HEK293 (cell line): ENCODE results near the gene CEP350.

ENCODE experiments used
- CTCF ChIA-PET: fragments of 350-600 bp; formaldehyde crosslinking; extraction: SDS; loops from one replicate; lab custom pipeline; 2021; ENCODE audit warnings: antibody characterized with exemption; lab: Yijun Ruan, JAX
- POLR2A ChIA-PET: fragments of 300-600 bp; formaldehyde crosslinking; extraction: SDS; loops from one replicate; lab custom pipeline; 2020; ENCODE audit warnings: antibody characterized with exemption, inconsistent platforms; lab: Yijun Ruan, JAX
- H3K27ac ChIP-seq: fragments of 200-500 bp; sonication (Bioruptor generic); 2 replicates; pipeline ENCODE4 v1.5.1; 2014; ENCODE audit warnings: low read depth, low read length, control low read depth, inconsistent platforms; ENCODE audit errors: extremely low read depth
- H3K36me3 ChIP-seq, 2 experiments: fragments of 200-500 bp in 1 of 2; sonication (Bioruptor generic) in 1 of 2; 1 replicate in 1 of 2; 2 replicates in 1 of 2; pipeline ENCODE4 v1.5.1; 2014 to 2017; ENCODE audit warnings: inconsistent platforms in 2 of 2, low read length in 2 of 2; ENCODE audit not compliant: control insufficient read depth in 2 of 2, insufficient read depth in 1 of 2
- H3K4me1 ChIP-seq: fragments of 200-500 bp; sonication (Bioruptor generic); 2 replicates; pipeline ENCODE4 v1.5.1; 2014; ENCODE audit warnings: mild to moderate bottlenecking, low read length, inconsistent platforms; ENCODE audit not compliant: control insufficient read depth, insufficient read depth
- H3K4me3 ChIP-seq: 2 replicates; pipeline ENCODE4 v1.5.1; 2011; ENCODE audit warnings: low read depth, mild to moderate bottlenecking, control low read depth, low read length, moderate library complexity
- H3K9me3 ChIP-seq: fragments of 200-500 bp; sonication (Bioruptor generic); 2 replicates; pipeline ENCODE4 v1.5.1; 2014; ENCODE audit warnings: low read depth, low read length, inconsistent platforms; ENCODE audit not compliant: control insufficient read depth, insufficient read depth
- ATF2 ChIP-seq: fragments of 450-650 bp; formaldehyde crosslinking; IDR thresholded peaks from 2 replicates; pipeline ENCODE4 v1.5.1; 2016; ENCODE audit warnings: missing biosample characterization, missing genetic modification characterization, low read depth
- CTCF ChIP-seq: fragments of 450-650 bp; formaldehyde crosslinking; IDR thresholded peaks from 2 replicates; pipeline ENCODE4 v1.5.1; 2016; ENCODE audit warnings: missing biosample characterization, missing genetic modification characterization
- GLI4 ChIP-seq: fragments of 450-650 bp; formaldehyde crosslinking; IDR thresholded peaks from 2 replicates; pipeline ENCODE4 v1.5.1; 2016; ENCODE audit warnings: missing biosample characterization, missing genetic modification characterization
- GLIS2 ChIP-seq: fragments of 450-650 bp; formaldehyde crosslinking; IDR thresholded peaks from 2 replicates; pipeline ENCODE4 v1.5.1; 2016; ENCODE audit warnings: missing biosample characterization, missing genetic modification characterization
- KLF16 ChIP-seq: fragments of 450-650 bp; formaldehyde crosslinking; IDR thresholded peaks from 2 replicates; pipeline ENCODE4 v1.5.1; 2017; ENCODE audit warnings: missing biosample characterization, missing genetic modification characterization
- PRDM1 ChIP-seq: fragments of 450-650 bp; formaldehyde crosslinking; IDR thresholded peaks from 2 replicates; pipeline ENCODE4; 2016; ENCODE audit warnings: missing biosample characterization, missing genetic modification characterization
- SP2 ChIP-seq: fragments of 450-650 bp; formaldehyde crosslinking; IDR thresholded peaks from 2 replicates; pipeline ENCODE4 v1.5.1; 2016; ENCODE audit warnings: missing biosample characterization, missing genetic modification characterization
- SP7 ChIP-seq: fragments of 450-650 bp; formaldehyde crosslinking; IDR thresholded peaks from 2 replicates; pipeline ENCODE4 v1.5.1; 2016; ENCODE audit warnings: missing biosample characterization, missing genetic modification characterization
- ZNF112 ChIP-seq: fragments of 450-650 bp; formaldehyde crosslinking; IDR thresholded peaks from 2 replicates; pipeline ENCODE4 v1.5.0; 2017; ENCODE audit warnings: missing biosample characterization, missing genetic modification characterization
- ZNF221 ChIP-seq: fragments of 450-650 bp; formaldehyde crosslinking; IDR thresholded peaks from 2 replicates; pipeline ENCODE4 v1.5.1; 2017; ENCODE audit warnings: missing biosample characterization, missing genetic modification characterization, borderline replicate concordance
- ZNF23 ChIP-seq: fragments of 450-650 bp; formaldehyde crosslinking; IDR thresholded peaks from 2 replicates; pipeline ENCODE4 v1.5.1; 2016; ENCODE audit warnings: missing biosample characterization, missing genetic modification characterization, borderline replicate concordance
- ZNF24 ChIP-seq: fragments of 450-650 bp; formaldehyde crosslinking; IDR thresholded peaks from 2 replicates; pipeline ENCODE4 v1.5.1; 2016; ENCODE audit warnings: missing biosample characterization, missing genetic modification characterization
- ZNF280C ChIP-seq: fragments of 450-650 bp; formaldehyde crosslinking; IDR thresholded peaks from 2 replicates; pipeline ENCODE4 v1.5.1; 2016; ENCODE audit warnings: missing biosample characterization, missing genetic modification characterization
- ZNF394 ChIP-seq: fragments of 450-650 bp; formaldehyde crosslinking; IDR thresholded peaks from 2 replicates; pipeline ENCODE4 v1.5.1; 2016; ENCODE audit warnings: missing biosample characterization, missing genetic modification characterization, mild to moderate bottlenecking, moderate library complexity, borderline replicate concordance
- ZNF629 ChIP-seq: fragments of 450-650 bp; formaldehyde crosslinking; IDR thresholded peaks from 2 replicates; pipeline ENCODE4 v1.5.1; 2017; ENCODE audit warnings: missing biosample characterization, missing genetic modification characterization
- ZNF777 ChIP-seq: fragments of 450-650 bp; formaldehyde crosslinking; IDR thresholded peaks from 2 replicates; pipeline ENCODE4 v1.5.1; 2017; ENCODE audit warnings: missing biosample characterization, missing genetic modification characterization, borderline replicate concordance
- ZNF792 ChIP-seq: fragments of 450-650 bp; formaldehyde crosslinking; IDR thresholded peaks from 2 replicates; pipeline ENCODE4 v1.5.1; 2016; ENCODE audit warnings: missing biosample characterization, missing genetic modification characterization
- ZSCAN23 ChIP-seq: fragments of 450-650 bp; formaldehyde crosslinking; IDR thresholded peaks from 2 replicates; pipeline ENCODE4 v1.5.1; 2016; ENCODE audit warnings: missing biosample characterization, missing genetic modification characterization
- ZSCAN30 ChIP-seq: fragments of 450-650 bp; IDR thresholded peaks from 2 replicates; pipeline ENCODE4 v1.5.1; 2018; ENCODE audit warnings: missing biosample characterization, mild to moderate bottlenecking, missing genetic modification characterization, moderate library complexity
- TF ChIP-seq, protein P1 (sequence below): fragments of 450-650 bp; formaldehyde crosslinking; IDR thresholded peaks from 2 replicates; pipeline ENCODE4 v1.5.1; 2016; ENCODE audit warnings: missing biosample characterization, missing genetic modification characterization

The CEP350 gene

GRCh38 chr1:179921472-179921871 is 33.1 kb upstream of the CEP350 start:
- POLR2A ChIA-PET: interaction anchor here (1.2 kb wide), 1 partner anchor 33 kb away, joined by 4 read pairs; the partner anchor contains the start of gene CEP350
- TF ChIP-seq KLF16 (tag by site-specific recombination) (no peak), ZNF394 (no peak), ZNF221 (tag by site-specific recombination) (no peak), GLIS2 (tag by site-specific recombination) (no peak), ZNF112 (tag by site-specific recombination) (no peak), PRDM1 (tag by site-specific recombination) (peak; percentile 11; the same call in 1 of the 2 replicates), ZNF792 (no peak), GLI4 (no peak), ZNF23 (tag by site-specific recombination) (no peak)
- Histone ChIP-seq H3K9me3 (no peaks in the 10 kb centered on the region), H3K36me3 (peaks cover 0 to 22% of the 10 kb centered on the region in 2 experiments), H3K27ac (no peak overlapping the region), H3K4me1 (peaks cover 12% of the 10 kb centered on the region), H3K4me3 (no peak overlapping the region)
- CTCF ChIA-PET: interaction anchor here (0.8 kb wide), 1 partner anchor 10 kb away, joined by 3 read pairs; no protein-coding TSS in a partner anchor

DNA sequence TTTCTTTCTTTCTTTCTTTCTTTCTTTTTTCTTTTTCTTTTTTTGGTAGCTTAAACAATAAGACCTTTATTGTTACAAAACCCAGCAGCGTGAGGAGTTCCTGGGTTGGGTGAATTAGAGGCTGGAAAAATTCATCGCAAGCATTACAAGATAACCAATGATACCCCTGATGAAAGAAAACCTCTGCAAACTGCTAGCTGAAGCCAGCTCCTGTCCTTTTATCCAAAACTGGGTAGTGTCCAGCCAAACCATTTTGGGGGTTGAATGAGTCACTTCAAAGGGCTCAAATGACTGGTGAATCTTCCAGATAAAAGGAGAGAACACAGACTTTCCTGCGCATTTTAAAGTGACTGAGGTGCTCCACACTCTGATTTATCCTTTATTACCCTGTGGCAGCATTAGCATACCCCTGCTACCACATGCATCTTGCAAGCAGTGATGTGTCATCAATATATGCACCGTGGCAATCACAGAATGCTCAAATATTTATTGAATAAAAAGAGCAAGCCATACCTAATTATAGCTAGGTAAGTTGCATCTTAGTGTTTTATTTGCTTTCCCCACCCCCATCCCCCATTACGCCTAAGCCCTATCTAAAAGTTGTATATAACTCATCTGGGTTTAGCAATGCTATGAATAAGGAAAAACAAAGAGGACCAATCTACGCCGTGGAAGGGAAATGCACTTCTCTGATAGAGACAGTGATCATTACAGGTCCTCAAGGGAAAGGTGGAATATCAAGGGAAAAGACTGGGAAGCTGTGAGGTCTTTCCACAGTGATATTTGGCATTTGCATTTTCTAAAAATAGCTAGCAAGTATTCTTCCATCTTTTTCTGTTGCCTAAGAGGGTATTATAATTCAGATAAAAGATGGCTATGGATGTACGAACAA is 32.4 kb upstream of the CEP350 start:
- peaks cover 12% of the 10 kb centered on the region for H3K4me1 ChIP-seq
- H3K4me3 ChIP-seq: no peak overlapping the region
- no peak for TF ChIP-seq ATF2 (tag by site-specific recombination)
- TF ChIP-seq CTCF: no peak
- no peak for TF ChIP-seq KLF16 (tag by site-specific recombination)
- TF ChIP-seq ZNF280C (tag by site-specific recombination): no peak
- TF ChIP-seq, protein P1, sequence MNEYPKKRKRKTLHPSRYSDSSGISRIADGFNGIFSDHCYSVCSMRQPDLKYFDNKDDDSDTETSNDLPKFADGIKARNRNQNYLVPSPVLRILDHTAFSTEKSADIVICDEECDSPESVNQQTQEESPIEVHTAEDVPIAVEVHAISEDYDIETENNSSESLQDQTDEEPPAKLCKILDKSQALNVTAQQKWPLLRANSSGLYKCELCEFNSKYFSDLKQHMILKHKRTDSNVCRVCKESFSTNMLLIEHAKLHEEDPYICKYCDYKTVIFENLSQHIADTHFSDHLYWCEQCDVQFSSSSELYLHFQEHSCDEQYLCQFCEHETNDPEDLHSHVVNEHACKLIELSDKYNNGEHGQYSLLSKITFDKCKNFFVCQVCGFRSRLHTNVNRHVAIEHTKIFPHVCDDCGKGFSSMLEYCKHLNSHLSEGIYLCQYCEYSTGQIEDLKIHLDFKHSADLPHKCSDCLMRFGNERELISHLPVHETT (tag by site-specific recombination): no peak
- TF ChIP-seq GLI4: no peak
- no peak for TF ChIP-seq ZSCAN23 (tag by site-specific recombination)
- no peak for TF ChIP-seq ZNF24
- TF ChIP-seq ZNF777 (tag by site-specific recombination): no peak
- TF ChIP-seq ZNF629 (tag by site-specific recombination): no peak
- no peak for TF ChIP-seq ZNF23 (tag by site-specific recombination)
- TF ChIP-seq ZSCAN30: no peak
- no peak for TF ChIP-seq SP7
- no peak for TF ChIP-seq SP2 (tag by site-specific recombination)
- CTCF ChIA-PET: interaction anchor here (0.6 to 0.8 kb wide), 2 partner anchors 11 kb away, joined by 3 read pairs; no protein-coding TSS in a partner anchor
- peaks cover 0 to 22% of the 10 kb centered on the region in 2 experiments for H3K36me3 ChIP-seq
- no peaks in the 10 kb centered on the region for H3K9me3 ChIP-seq
- POLR2A ChIA-PET: interaction anchor here (0.6 to 1.2 kb wide), 2 partner anchors 32 to 39 kb away, joined by 3 to 4 read pairs; partner anchors contain the start of gene CEP350
- H3K27ac ChIP-seq: no peak overlapping the region
